Smooth muscle cell (in vitro differentiated cells): ENCODE measurements around the gene PIM2. TPM values are rescaled to one million over a fixed set of nuclear protein-coding genes. Genes with fewer than 3 reads are reported as not detected.

Source experiments
- DNase-seq: peaks from one replicate; lab custom pipeline; 2025; ENCODE audit not compliant: unreplicated experiment; lab: John Stamatoyannopoulos, UW
- H2AFZ ChIP-seq: fragments of 200-600 bp; sonication (generic); 2 replicates; pipeline ENCODE4 v1.6.0; 2016; ENCODE audit warnings: antibody characterized with exemption, low read depth, mild to moderate bottlenecking
- H3F3A ChIP-seq: fragments of 200-600 bp; sonication (generic); 2 replicates; pipeline ENCODE4 v1.6.0; 2017; ENCODE audit warnings: antibody characterized with exemption, low read depth
- H3K27ac ChIP-seq: fragments of 200-600 bp; sonication (generic); 2 replicates; pipeline ENCODE4 v1.5.1; 2016; ENCODE audit warnings: low read depth, mild to moderate bottlenecking
- H3K27me3 ChIP-seq: fragments of 200-600 bp; sonication (generic); 2 replicates; pipeline ENCODE4 v1.6.1; 2016; ENCODE audit warnings: low read depth, mild to moderate bottlenecking
- H3K36me3 ChIP-seq: fragments of 200-600 bp; sonication (generic); 2 replicates; pipeline ENCODE4 v1.5.1; 2016; ENCODE audit warnings: low read depth
- H3K4me1 ChIP-seq: fragments of 200-600 bp; sonication (generic); 2 replicates; pipeline ENCODE4 v1.5.1; 2016; ENCODE audit warnings: low read depth
- H3K4me2 ChIP-seq: fragments of 200-600 bp; sonication (generic); 2 replicates; pipeline ENCODE4 v1.6.0; 2016; ENCODE audit warnings: mild to moderate bottlenecking
- H3K4me3 ChIP-seq: fragments of 200-600 bp; sonication (generic); 2 replicates; pipeline ENCODE4 v1.5.1; 2016; ENCODE audit warnings: mild to moderate bottlenecking
- H3K79me2 ChIP-seq: fragments of 200-600 bp; sonication (generic); 2 replicates; pipeline ENCODE4 v1.6.0; 2016; ENCODE audit warnings: low read depth, mild to moderate bottlenecking
- H3K9ac ChIP-seq: fragments of 200-600 bp; sonication (generic); 2 replicates; pipeline ENCODE4 v1.6.0; 2016; ENCODE audit warnings: low read depth
- H3K9me3 ChIP-seq: fragments of 200-600 bp; sonication (generic); replicated peaks from 2 replicates; pipeline ENCODE4 v1.5.1; 2016; ENCODE audit warnings: low read depth
- H4K20me1 ChIP-seq: fragments of 200-600 bp; sonication (generic); 2 replicates; pipeline ENCODE4 v1.6.0; 2016; ENCODE audit warnings: low read depth
- CTCF ChIP-seq: fragments of 200-600 bp; sonication (generic); IDR thresholded peaks from 2 replicates; pipeline ENCODE4 v1.5.1; 2017; ENCODE audit warnings: borderline replicate concordance, mild to moderate bottlenecking, antibody characterized with exemption; ENCODE audit not compliant: insufficient read depth, poor library complexity, severe bottlenecking
- WGBS: methylation state at CpG from one replicate; pipeline ENCODE4 v1.1.7; 2016; ENCODE audit warnings: low lambda C conversion rate; 5-methylcytosine and 5-hydroxymethylcytosine counted together
- polyA plus RNA-seq: library from polyadenylated mRNA; unstranded; fragments of >200 nt; fragmentation: Nextera tagmentation; extraction: Ambion mirVana; gene quantifications from 2 replicates; pipeline ENCODE4 v1.2.1, GENCODE V29; 2016
- total RNA-seq: library from RNA; depleted of rRNA; stranded (reverse); fragments of >200 nt; gene quantifications from 2 replicates; pipeline ENCODE4 v1.2.3, GENCODE V29; 2014

Gene PIM2
- total and polyA plus RNA-seq, 2 experiments from 2014 or later = 7.4 to 7.6 TPM

GRCh38 chrX:48957827-48958634 lies 39.2 kb upstream of the PIM2 start:
- peak overlapping the region; percentile 52 for H2AFZ ChIP-seq
- H3K27ac ChIP-seq = peak overlapping the region; percentile 99
- H3K79me2 ChIP-seq = peaks cover 34% of the 10 kb centered on the region
- H3F3A ChIP-seq = peaks cover 6% of the 10 kb centered on the region
- H3K36me3 ChIP-seq = no peaks in the 10 kb centered on the region
- TF ChIP-seq CTCF = no peak
- H3K9ac ChIP-seq = peak overlapping the region; percentile 95
- H3K4me1 ChIP-seq = no peaks in the 10 kb centered on the region
- H4K20me1 ChIP-seq = peaks cover 37% of the 10 kb centered on the region
- no peaks in the 10 kb centered on the region for H3K27me3 ChIP-seq
- WGBS = 44% methylated on average over 61 of the region's 66 CpGs
- peak; percentile 91 for DNase-seq
- peak overlapping the region; percentile 61 for H3K4me3 ChIP-seq
- peak overlapping the region; percentile 83 for H3K4me2 ChIP-seq
- no peaks in the 10 kb centered on the region for H3K9me3 ChIP-seq

- H3K4me2 ChIP-seq = peak within 1 kb of the TSS; percentile 88
- H3K4me3 ChIP-seq = peak within 1 kb of the TSS; percentile 61
- H3K36me3 ChIP-seq = no peaks in the 10 kb centered on the region
- peak within 1 kb of the TSS; percentile 99 for H3K27ac ChIP-seq
- H3F3A ChIP-seq = peaks cover 6% of the 10 kb centered on the region
- H3K79me2 ChIP-seq = peaks cover 40% of the 10 kb centered on the region
- no peaks in the 10 kb centered on the region for H3K9me3 ChIP-seq
- H3K27me3 ChIP-seq = no peaks in the 10 kb centered on the region
- 44% methylated on average over 30 of the region's 53 CpGs for WGBS
- no peaks in the 10 kb centered on the region for H3K4me1 ChIP-seq
- no peak for TF ChIP-seq CTCF
- DNase-seq = no peak
- H4K20me1 ChIP-seq = peaks cover 42% of the 10 kb centered on the region
- peak within 1 kb of the TSS; percentile 95 for H3K9ac ChIP-seq
- peak within 1 kb of the TSS; percentile 52 for H2AFZ ChIP-seq
Measured at GRCh38 chrX:48957477-48957826, 38.6 kb upstream of the PIM2 start, which contains the start of gene OTUD5. TSS of gene OTUD5 (minus strand) at chrX:48957607. CDS start at chrX:48957570, 37 bp downstream.

GRCh38 chrX:48956728-48957414 lies 38.0 kb upstream of the PIM2 start:
- 35% methylated on average over 46 of the region's 61 CpGs for WGBS
- Histone ChIP-seq H3K4me1 (no peaks in the 10 kb centered on the region), H3K4me2 (peak overlapping the region; percentile 88), H3K9ac (peak overlapping the region; percentile 95), H3F3A (peaks cover 6% of the 10 kb centered on the region), H3K79me2 (peaks cover 46% of the 10 kb centered on the region), H4K20me1 (peaks cover 48% of the 10 kb centered on the region), H2AFZ (no peak overlapping the region), H3K27me3 (no peaks in the 10 kb centered on the region), H3K4me3 (peak overlapping the region; percentile 61), H3K27ac (peak overlapping the region; percentile 99), H3K9me3 (no peaks in the 10 kb centered on the region), H3K36me3 (no peaks in the 10 kb centered on the region)
- DNase-seq = no peak
- no peak for TF ChIP-seq CTCF
